Osteocyte (in vitro differentiated cells): Measurements from ENCODE around the gene MRGPRX1. TPM values are rescaled to one million over a fixed set of nuclear protein-coding genes. Genes with fewer than 3 reads are reported as not detected.
"Not testable (repeated sequence)": the region's sequence is repeated elsewhere in the genome, so short reads cannot be mapped to it uniquely, and the experiment has no call there.

Experiments
- DNase-seq: peaks from one replicate; pipeline ENCODE4 v3.0.0; 2021; ENCODE audit warnings: mixed read lengths; ENCODE audit not compliant: unreplicated experiment; ENCODE audit errors: extremely low spot score
- H3K27ac Mint-ChIP-seq: one replicate; pipeline ENCODE4 v1.8.0; 2021; ENCODE audit warnings: mild to moderate bottlenecking, mixed read lengths; ENCODE audit not compliant: unreplicated experiment
- H3K27me3 Mint-ChIP-seq: one replicate; pipeline ENCODE4 v1.8.0; 2021; ENCODE audit warnings: mixed read lengths; ENCODE audit not compliant: unreplicated experiment
- H3K36me3 Mint-ChIP-seq: one replicate; pipeline ENCODE4 v1.8.0; 2021; ENCODE audit warnings: mixed read lengths; ENCODE audit not compliant: unreplicated experiment
- H3K4me1 Mint-ChIP-seq: one replicate; pipeline ENCODE4 v1.8.0; 2021; ENCODE audit warnings: mixed read lengths; ENCODE audit not compliant: unreplicated experiment
- H3K4me3 Mint-ChIP-seq: one replicate; pipeline ENCODE4 v1.8.0; 2021; ENCODE audit warnings: mild to moderate bottlenecking, moderate library complexity, mixed read lengths; ENCODE audit not compliant: unreplicated experiment
- H3K9me3 Mint-ChIP-seq: one replicate; pipeline ENCODE4 v1.8.0; 2021; ENCODE audit warnings: mixed read lengths; ENCODE audit not compliant: unreplicated experiment
- total RNA-seq: library from RNA; stranded (reverse); gene quantifications from 2 replicates; pipeline ENCODE4 v1.2.1, GENCODE V29; 2021
- TF ChIP-seq, protein P1 (sequence below): fragments of 200-600 bp; sonication (generic); IDR thresholded peaks from 2 replicates; pipeline ENCODE4 v1.5.0; 2021; ENCODE audit warnings: antibody characterized with exemption, mild to moderate bottlenecking, moderate library complexity

The MRGPRX1 gene
- total RNA-seq, 1 donor from 2014 or later = not detected

DNA sequence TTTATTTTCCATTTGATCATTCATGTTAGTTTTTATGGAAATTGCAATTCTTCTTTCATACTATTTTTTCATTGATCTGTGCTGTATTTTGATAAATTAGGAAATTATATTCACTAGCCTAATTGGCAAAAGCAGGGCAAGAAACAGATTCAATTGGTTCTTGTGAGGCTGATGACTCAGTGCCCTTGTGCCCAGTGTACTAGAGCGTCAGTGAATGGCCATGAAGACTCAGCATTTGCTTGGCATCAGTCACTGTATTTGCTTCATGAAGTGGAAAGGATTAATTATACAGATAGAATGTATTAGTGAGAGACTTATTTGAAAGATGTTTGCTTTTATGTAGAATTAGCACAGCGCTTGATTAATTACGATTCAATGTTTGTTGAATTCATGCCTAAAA is 31.8 kb downstream of the MRGPRX1 start:
- Mint-ChIP-seq H3K9me3 (no peaks in the 10 kb centered on the region), H3K36me3 (no peaks in the 10 kb centered on the region), H3K4me1 (no peaks in the 10 kb centered on the region), H3K27me3 (peaks cover 6% of the 10 kb centered on the region), H3K4me3 (no peak overlapping the region), H3K27ac (no peak overlapping the region)
- TF ChIP-seq, protein P1, sequence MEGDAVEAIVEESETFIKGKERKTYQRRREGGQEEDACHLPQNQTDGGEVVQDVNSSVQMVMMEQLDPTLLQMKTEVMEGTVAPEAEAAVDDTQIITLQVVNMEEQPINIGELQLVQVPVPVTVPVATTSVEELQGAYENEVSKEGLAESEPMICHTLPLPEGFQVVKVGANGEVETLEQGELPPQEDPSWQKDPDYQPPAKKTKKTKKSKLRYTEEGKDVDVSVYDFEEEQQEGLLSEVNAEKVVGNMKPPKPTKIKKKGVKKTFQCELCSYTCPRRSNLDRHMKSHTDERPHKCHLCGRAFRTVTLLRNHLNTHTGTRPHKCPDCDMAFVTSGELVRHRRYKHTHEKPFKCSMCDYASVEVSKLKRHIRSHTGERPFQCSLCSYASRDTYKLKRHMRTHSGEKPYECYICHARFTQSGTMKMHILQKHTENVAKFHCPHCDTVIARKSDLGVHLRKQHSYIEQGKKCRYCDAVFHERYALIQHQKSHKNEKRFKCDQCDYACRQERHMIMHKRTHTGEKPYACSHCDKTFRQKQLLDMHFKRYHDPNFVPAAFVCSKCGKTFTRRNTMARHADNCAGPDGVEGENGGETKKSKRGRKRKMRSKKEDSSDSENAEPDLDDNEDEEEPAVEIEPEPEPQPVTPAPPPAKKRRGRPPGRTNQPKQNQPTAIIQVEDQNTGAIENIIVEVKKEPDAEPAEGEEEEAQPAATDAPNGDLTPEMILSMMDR = no peak
- DNase-seq = no peak

DNA sequence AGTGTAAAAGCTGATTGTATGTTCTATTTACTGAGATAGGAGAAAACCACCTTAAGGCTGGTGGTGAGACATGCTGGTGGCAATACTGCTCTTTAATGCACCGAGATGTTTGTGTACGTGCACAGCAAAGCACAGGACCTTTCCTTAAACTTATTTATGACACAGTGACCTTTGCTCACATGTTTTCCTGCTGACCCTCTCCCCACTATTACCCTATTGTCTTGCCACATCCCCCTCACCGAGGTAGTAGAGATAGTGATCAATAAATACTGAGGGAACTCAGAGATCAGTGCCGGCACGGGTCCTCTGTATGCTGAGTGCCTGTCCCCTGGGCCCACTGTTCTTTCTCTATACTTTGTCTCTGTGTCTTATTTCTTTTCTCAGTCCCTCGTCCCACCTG is 38.6 kb downstream of the MRGPRX1 start:
- H3K27ac Mint-ChIP-seq, DNase-seq, H3K9me3 Mint-ChIP-seq: not testable (repeated sequence)

DNA sequence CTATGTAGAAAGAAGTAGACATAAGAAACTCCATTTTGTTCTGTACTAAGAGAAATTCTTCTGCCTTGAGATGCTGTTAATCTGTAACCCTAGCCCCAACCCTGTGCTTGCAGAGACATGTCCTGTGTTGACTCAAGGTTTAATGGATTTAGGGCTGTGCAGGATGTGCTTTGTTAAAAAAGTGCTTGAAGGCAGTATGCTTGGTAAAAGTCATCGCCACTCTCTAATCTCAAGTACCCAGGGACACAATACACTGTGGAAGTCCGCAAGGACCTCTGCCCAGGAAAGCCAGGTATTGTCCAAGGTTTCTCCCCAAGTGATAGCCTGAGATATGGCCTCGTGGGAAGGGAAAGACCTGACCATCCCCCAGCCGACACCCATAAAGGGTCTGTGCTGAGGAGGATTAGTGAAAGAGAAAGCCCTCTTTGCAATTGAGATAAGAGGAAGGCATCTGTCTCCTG is 39.0 kb downstream of the MRGPRX1 start:
- H3K27ac Mint-ChIP-seq, H3K27me3 Mint-ChIP-seq, H3K4me1 Mint-ChIP-seq, H3K4me3 Mint-ChIP-seq, DNase-seq, H3K9me3 Mint-ChIP-seq, H3K36me3 Mint-ChIP-seq: not testable (repeated sequence)

More for the DNA sequence above, 38.6 kb downstream of the MRGPRX1 start:
- H3K36me3 Mint-ChIP-seq, H3K27me3 Mint-ChIP-seq, H3K4me1 Mint-ChIP-seq, H3K4me3 Mint-ChIP-seq: not testable (repeated sequence)

DNA sequence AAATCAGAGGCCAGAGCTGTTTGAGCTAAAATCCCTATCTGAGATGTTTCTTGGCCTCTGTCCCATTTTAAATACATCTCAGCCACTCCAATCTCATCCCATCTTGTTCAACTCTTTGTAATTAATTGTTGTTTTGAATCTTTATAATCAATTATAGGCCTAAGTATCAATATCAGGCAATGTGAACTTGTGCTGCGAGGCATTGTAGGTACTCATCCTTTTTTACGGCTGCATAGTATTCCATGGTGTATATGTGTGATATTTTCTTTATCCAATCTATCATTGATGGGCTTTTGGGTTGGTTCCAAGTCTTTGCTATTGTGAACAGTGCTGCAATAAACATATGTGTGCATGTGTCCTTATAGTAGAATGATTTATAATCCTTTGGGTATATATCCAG is 47.5 kb downstream of the MRGPRX1 start:
- H3K4me1 Mint-ChIP-seq, H3K9me3 Mint-ChIP-seq, H3K4me3 Mint-ChIP-seq, H3K27ac Mint-ChIP-seq, DNase-seq, H3K27me3 Mint-ChIP-seq, H3K36me3 Mint-ChIP-seq: not testable (repeated sequence)

DNA sequence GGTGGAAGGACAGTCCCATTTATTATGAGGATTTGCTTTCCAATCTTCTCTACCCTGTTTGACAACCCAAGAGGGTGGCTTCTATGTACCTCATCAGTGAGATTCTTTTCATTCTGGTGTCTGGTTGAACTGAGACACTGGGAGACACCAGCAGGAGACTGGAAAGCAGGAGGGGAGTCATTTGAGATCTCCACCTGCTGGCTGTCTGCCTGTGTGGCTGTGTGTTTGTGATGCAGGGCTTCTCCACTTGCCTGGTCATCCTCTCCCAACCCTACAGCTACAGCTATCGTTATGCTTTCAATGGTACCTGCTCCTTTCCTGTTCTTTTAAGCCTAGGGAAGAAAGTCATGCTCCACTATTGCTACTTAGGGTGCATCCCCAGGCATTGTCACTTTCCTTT is 48.6 kb downstream of the MRGPRX1 start:
- H3K27ac Mint-ChIP-seq = no peak overlapping the region
- no peak overlapping the region for H3K4me3 Mint-ChIP-seq
- no peaks in the 10 kb centered on the region for H3K36me3 Mint-ChIP-seq
- peaks cover 7% of the 10 kb centered on the region for H3K9me3 Mint-ChIP-seq
- no peak for DNase-seq
- peaks cover 3% of the 10 kb centered on the region for H3K27me3 Mint-ChIP-seq
- TF ChIP-seq, protein P1 = no peak
- H3K4me1 Mint-ChIP-seq = no peaks in the 10 kb centered on the region

Other genes starting within 250 kb of the MRGPRX1 start
- 5.2 and 7.6 TPM in 2 replicates for gene TMEM86A, start 240.6 kb downstream of the MRGPRX1 start, total RNA-seq
- gene IGSF22, start 213.2 kb downstream of the MRGPRX1 start, total RNA-seq = not detected in 2 replicates
- not detected in 2 replicates for gene PTPN5, start 147.6 kb downstream of the MRGPRX1 start, total RNA-seq
- not detected in 2 replicates for gene MRGPRX2, start 121.3 kb upstream of the MRGPRX1 start, total RNA-seq
- gene ZDHHC13, start 177.8 kb upstream of the MRGPRX1 start, total RNA-seq = 11.6 and 13.3 TPM in 2 replicates